Gastrocnemius medialis (tissue), 4 donors: ENCODE data around the gene PTCD1.

Source experiments
- POLR2A ChIP-seq, 2 donors: fragments of 450-650 bp; IDR thresholded peaks; one replicate each; pipeline ENCODE4 v1.6.1; 2017; ENCODE audit warnings: antibody characterized with exemption in 2 of 2, mild to moderate bottlenecking in 2 of 2, moderate library complexity in 2 of 2
- TF ChIP-seq, protein P1 (sequence below), 5 experiments: fragments of 450-650 bp in 3 of 5; fragments of 200-600 bp in 2 of 5; sonication (generic) in 2 of 5; IDR thresholded peaks in 4 of 5; conservative IDR thresholded peaks in 1 of 5; 1 replicate in 4 of 5; 2 replicates in 1 of 5; pipeline ENCODE4 v1.5.1; 2016 to 2019; ENCODE audit warnings: antibody characterized with exemption in 5 of 5, mild to moderate bottlenecking in 3 of 5, moderate library complexity in 3 of 5

DNA sequence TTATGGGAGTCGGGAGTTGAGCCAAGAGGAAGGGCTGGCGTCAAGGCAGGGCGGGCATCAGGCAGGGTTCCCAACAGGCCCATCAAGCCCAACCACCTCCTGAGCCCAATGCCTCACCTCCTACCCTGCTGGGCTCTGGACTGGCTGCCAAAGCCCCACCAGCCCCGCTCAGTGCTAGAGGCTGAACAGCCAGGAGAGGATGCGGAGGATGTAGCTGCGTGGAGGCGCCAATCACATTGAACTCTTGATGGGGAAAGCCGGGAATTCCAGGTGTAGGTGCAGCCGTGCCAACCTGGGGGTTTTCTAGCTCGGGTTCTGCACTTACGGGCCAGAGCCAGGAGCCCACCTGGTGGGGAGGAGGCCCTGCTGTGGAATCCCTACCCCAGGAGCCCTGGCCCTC lies 14.5 kb upstream of the PTCD1 start:
- TF ChIP-seq, protein P1, sequence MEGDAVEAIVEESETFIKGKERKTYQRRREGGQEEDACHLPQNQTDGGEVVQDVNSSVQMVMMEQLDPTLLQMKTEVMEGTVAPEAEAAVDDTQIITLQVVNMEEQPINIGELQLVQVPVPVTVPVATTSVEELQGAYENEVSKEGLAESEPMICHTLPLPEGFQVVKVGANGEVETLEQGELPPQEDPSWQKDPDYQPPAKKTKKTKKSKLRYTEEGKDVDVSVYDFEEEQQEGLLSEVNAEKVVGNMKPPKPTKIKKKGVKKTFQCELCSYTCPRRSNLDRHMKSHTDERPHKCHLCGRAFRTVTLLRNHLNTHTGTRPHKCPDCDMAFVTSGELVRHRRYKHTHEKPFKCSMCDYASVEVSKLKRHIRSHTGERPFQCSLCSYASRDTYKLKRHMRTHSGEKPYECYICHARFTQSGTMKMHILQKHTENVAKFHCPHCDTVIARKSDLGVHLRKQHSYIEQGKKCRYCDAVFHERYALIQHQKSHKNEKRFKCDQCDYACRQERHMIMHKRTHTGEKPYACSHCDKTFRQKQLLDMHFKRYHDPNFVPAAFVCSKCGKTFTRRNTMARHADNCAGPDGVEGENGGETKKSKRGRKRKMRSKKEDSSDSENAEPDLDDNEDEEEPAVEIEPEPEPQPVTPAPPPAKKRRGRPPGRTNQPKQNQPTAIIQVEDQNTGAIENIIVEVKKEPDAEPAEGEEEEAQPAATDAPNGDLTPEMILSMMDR (IDR thresholded peaks at IDR 0.05 in 4 of 5, conservative IDR thresholded peaks at IDR 0.05 in 1 of 5) = no peak
- no peak for TF ChIP-seq POLR2A (IDR thresholded peaks at IDR 0.05)
